ENCODE measurements around the gene PLGRKT. TPM values are rescaled to one million over a fixed set of nuclear protein-coding genes. Genes with fewer than 3 reads are reported as not detected.

The PLGRKT gene
- total RNA-seq, 2 experiments from 2014 or later: 10.4 to 26.1 TPM

DNA sequence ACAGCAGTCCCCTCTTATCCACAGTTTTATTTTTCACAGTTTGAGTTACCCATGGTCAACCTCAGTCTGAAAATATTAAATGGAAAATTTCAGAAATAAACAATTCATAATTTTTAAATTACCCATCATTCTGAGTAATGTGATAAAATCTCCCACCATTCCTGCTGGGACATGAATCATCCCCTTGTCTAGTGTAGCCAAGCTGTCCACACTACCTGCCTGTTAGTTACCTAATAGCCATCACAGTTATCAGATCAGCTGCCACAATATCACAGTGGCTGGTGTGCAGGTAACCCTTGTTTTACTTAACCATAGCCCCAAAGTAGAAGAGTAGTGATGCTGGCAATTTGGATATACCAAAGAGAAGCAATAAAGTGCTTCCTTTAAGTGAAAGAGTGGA, 10.7 kb downstream of the PLGRKT start:
- no peaks in the 10 kb centered on the region for H3K9me2 ChIP-seq (ENCODE audit: insufficient read depth, low read length)
- no peaks in the 10 kb centered on the region for H3K9me3 ChIP-seq (ENCODE audit: low read length)
- no peaks in the 10 kb centered on the region for H4K20me1 ChIP-seq (ENCODE audit: insufficient read depth, low read length)
- no peak overlapping the region for H3K4me2 ChIP-seq (ENCODE audit: low read length)
- intact Hi-C loops (cut with micrococcal nuclease; ENCODE audit: unreplicated experiment): loop anchor here (5.0 kb wide), 2 partner anchors 235 to 665 kb away; no protein-coding TSS in a partner anchor
- BruUV-seq (replicated peaks): no TSS peak
- H3K27ac ChIP-seq (ENCODE audit: low read depth, low read length, poor library complexity, severe bottlenecking): no peak overlapping the region
- peaks cover 3% of the 10 kb centered on the region; the same call in 1 of the 2 replicates for H3K79me2 ChIP-seq (ENCODE audit: insufficient read depth, low read depth, low read length)
- no peak for DNase-seq (ENCODE audit: low spot score)
- 0 out of 2 replicates have a peak, but pooled peaks cover 4% of the 10 kb centered on the region for H3K36me3 ChIP-seq (ENCODE audit: insufficient read depth, low read length)
- no peak overlapping the region for H3K4me3 ChIP-seq (ENCODE audit: low read depth, low read length, poor library complexity, severe bottlenecking)
- no peak overlapping the region for H2AFZ ChIP-seq (ENCODE audit: low read length)
- H3K4me1 ChIP-seq (ENCODE audit: insufficient read depth, low read length, poor library complexity, severe bottlenecking): no peaks in the 10 kb centered on the region
- no peak for TF ChIP-seq EZH2phosphoT487 (IDR thresholded peaks at IDR 0.05; ENCODE audit: borderline replicate concordance, low read depth, low read length)
- TF ChIP-seq, protein P1, sequence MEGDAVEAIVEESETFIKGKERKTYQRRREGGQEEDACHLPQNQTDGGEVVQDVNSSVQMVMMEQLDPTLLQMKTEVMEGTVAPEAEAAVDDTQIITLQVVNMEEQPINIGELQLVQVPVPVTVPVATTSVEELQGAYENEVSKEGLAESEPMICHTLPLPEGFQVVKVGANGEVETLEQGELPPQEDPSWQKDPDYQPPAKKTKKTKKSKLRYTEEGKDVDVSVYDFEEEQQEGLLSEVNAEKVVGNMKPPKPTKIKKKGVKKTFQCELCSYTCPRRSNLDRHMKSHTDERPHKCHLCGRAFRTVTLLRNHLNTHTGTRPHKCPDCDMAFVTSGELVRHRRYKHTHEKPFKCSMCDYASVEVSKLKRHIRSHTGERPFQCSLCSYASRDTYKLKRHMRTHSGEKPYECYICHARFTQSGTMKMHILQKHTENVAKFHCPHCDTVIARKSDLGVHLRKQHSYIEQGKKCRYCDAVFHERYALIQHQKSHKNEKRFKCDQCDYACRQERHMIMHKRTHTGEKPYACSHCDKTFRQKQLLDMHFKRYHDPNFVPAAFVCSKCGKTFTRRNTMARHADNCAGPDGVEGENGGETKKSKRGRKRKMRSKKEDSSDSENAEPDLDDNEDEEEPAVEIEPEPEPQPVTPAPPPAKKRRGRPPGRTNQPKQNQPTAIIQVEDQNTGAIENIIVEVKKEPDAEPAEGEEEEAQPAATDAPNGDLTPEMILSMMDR (conservative IDR thresholded peaks at IDR 0.05; ENCODE audit: low read length): no peak
- CTCF ChIA-PET (ENCODE audit: unreplicated experiment): no interaction called here
- POLR2A ChIA-PET: interaction anchor here (1.7 kb wide), 1 partner anchor 10 kb away, joined by 8 read pairs; the partner anchor contains the start of gene PLGRKT

DNA sequence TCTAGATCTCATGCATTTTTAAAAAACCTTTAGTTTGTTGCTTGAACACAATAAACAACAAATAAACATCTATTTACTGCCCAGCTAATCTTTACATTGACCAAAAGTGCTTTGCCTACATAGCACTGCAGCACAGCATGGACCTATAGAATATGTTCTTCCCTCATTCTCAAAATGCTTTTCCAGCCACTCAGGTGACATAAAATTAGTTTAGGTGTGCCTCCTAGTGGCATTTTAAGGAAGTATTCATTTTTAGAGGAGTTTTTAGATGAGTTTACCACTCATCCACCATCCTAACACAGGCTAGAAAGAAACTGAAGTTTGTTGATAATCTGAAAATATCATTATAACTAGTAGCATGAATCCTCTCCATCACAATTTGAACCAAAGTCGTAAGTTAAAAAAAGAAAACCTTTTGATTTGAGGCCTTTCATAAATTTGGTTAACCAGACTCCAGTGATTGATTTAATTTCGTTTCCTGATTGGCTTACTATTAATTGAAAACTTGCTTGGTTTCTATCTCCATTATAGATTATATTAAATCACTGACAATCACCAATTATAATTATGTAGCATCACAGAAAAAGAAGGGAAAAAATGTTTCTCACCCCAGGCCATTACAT, 12.6 kb downstream of the PLGRKT start:
- DNase-seq (ENCODE audit: low spot score): peak; percentile 56
- Histone ChIP-seq H3K27ac (ENCODE audit: low read depth, low read length, poor library complexity, severe bottlenecking) (no peak overlapping the region), H2AFZ (ENCODE audit: low read length) (no peak overlapping the region), H3K4me3 (ENCODE audit: low read depth, low read length, poor library complexity, severe bottlenecking) (no peak overlapping the region), H4K20me1 (ENCODE audit: insufficient read depth, low read length) (no peaks in the 10 kb centered on the region), H3K4me1 (ENCODE audit: insufficient read depth, low read length, poor library complexity, severe bottlenecking) (no peaks in the 10 kb centered on the region), H3K9me3 (ENCODE audit: low read length) (no peaks in the 10 kb centered on the region), H3K9me2 (ENCODE audit: insufficient read depth, low read length) (no peaks in the 10 kb centered on the region), H3K4me2 (ENCODE audit: low read length) (no peak overlapping the region), H3K79me2 (ENCODE audit: insufficient read depth, low read depth, low read length) (peaks cover 3% of the 10 kb centered on the region; the same call in 1 of the 2 replicates), H3K36me3 (ENCODE audit: insufficient read depth, low read length) (no peaks in the 10 kb centered on the region)
- no TSS peak for BruUV-seq (replicated peaks)
- intact Hi-C loops (cut with micrococcal nuclease; ENCODE audit: unreplicated experiment): loop anchor here (5.0 kb wide), 2 partner anchors 233 to 663 kb away; no protein-coding TSS in a partner anchor
- CTCF ChIA-PET (ENCODE audit: unreplicated experiment): no interaction called here
- TF ChIP-seq, protein P1 (conservative IDR thresholded peaks at IDR 0.05; ENCODE audit: low read length): peak; percentile 83
- TF ChIP-seq EZH2phosphoT487 (IDR thresholded peaks at IDR 0.05; ENCODE audit: borderline replicate concordance, low read depth, low read length): no peak
- POLR2A ChIA-PET: interaction anchor here (0.5 kb wide), 2 partner anchors 15 to 156 kb away, joined by 3 read pairs; no protein-coding TSS in a partner anchor

DNA sequence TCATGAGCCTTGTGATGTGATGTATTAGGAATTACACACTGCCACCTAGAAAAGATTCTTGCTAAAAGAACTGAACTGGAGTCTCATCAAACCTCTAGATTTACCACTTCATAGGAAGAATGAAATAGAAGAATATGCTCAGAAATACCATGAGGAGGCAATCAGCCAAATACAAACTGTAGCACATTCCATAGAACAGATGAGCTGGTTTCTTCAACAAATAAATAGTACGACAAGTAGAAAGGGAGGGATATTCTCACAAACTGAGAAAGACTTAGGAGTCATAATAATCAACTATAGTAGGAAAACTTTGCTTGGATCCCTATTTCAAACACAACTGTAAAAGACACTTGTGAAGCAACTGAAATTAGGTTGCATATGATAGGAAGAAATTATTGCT, 15.4 kb downstream of the PLGRKT start:
- Histone ChIP-seq H3K4me1 (ENCODE audit: insufficient read depth, low read length, poor library complexity, severe bottlenecking) (no peaks in the 10 kb centered on the region), H3K27ac (ENCODE audit: low read depth, low read length, poor library complexity, severe bottlenecking) (no peak overlapping the region), H3K9me2 (ENCODE audit: insufficient read depth, low read length) (no peaks in the 10 kb centered on the region), H3K36me3 (ENCODE audit: insufficient read depth, low read length) (no peaks in the 10 kb centered on the region), H3K4me3 (ENCODE audit: low read depth, low read length, poor library complexity, severe bottlenecking) (no peak overlapping the region), H3K79me2 (ENCODE audit: insufficient read depth, low read depth, low read length) (peaks cover 3% of the 10 kb centered on the region; the same call in 1 of the 2 replicates), H3K9me3 (ENCODE audit: low read length) (no peaks in the 10 kb centered on the region), H4K20me1 (ENCODE audit: insufficient read depth, low read length) (no peaks in the 10 kb centered on the region), H3K4me2 (ENCODE audit: low read length) (no peak overlapping the region), H2AFZ (ENCODE audit: low read length) (no peak overlapping the region)
- TF ChIP-seq EZH2phosphoT487 (IDR thresholded peaks at IDR 0.05; ENCODE audit: borderline replicate concordance, low read depth, low read length): no peak
- TF ChIP-seq, protein P1 (conservative IDR thresholded peaks at IDR 0.05; ENCODE audit: low read length): no peak
- intact Hi-C loops (cut with micrococcal nuclease; ENCODE audit: unreplicated experiment): no loop called here
- ChIA-PET POLR2A (no interaction called here), CTCF (ENCODE audit: unreplicated experiment) (no interaction called here)
- BruUV-seq (replicated peaks): no TSS peak
- DNase-seq (ENCODE audit: low spot score): no peak
